GM12892 (cell line): Measurements from ENCODE around the gene TMTC1.

Source experiments
- POLR2A ChIP-seq: IDR thresholded peaks from 2 replicates; pipeline ENCODE4 v1.6.1; 2011; ENCODE audit warnings: low read depth, low read length, control low read depth
- POLR2AphosphoS5 ChIP-seq: IDR thresholded peaks from 2 replicates; pipeline ENCODE4 v1.6.1; 2011; ENCODE audit warnings: low read depth, low read length, control low read depth
- TAF1 ChIP-seq: IDR thresholded peaks from 2 replicates; pipeline ENCODE4 v1.6.1; 2011; ENCODE audit warnings: low read depth, mild to moderate bottlenecking, control low read depth, low read length, borderline replicate concordance

DNA sequence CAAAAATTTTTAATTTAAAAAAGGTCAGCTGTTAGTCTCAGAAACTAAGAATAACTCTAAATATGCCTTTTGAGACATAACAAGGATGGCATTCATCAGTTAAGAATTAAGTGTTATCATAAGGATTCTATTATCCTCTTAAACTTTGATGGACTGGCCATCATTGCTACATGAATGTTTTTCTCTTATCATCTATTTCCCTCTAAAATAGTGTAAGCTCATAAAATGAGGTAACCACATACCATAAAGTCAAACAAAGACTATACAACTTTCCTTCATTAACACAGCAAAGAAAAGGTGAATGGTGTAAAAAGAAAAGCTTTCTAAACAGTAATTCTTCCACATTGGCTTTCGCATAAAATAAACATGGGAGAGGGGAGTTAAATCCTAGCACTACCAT lies 41.1 kb downstream of the TMTC1 start:
- TF ChIP-seq POLR2A = no peak
- TF ChIP-seq POLR2AphosphoS5 = no peak
- no peak for TF ChIP-seq TAF1
